Fibroblast of lung (primary cell): ENCODE data around the gene KIF26B. TPM values are rescaled to one million over a fixed set of nuclear protein-coding genes. Genes with fewer than 3 reads are reported as not detected.

Source experiments
- DNase-seq, 2 donors: peaks; one replicate each; pipeline versions ENCODE4 v3.0.0 to v3.0.0-alpha.2; 2010; ENCODE audit warnings: low read depth in 2 of 2
- H2AFZ ChIP-seq: 2 replicates; pipeline ENCODE4 v1.5.1; 2012; ENCODE audit warnings: low read length, control low read depth, inconsistent platforms
- H3K27ac ChIP-seq: 2 replicates; pipeline ENCODE4 v1.5.1; 2011; ENCODE audit warnings: low read length, control low read depth; ENCODE audit not compliant: insufficient read depth
- H3K27me3 ChIP-seq: 2 replicates; pipeline ENCODE4 v1.5.1; 2011; ENCODE audit warnings: mild to moderate bottlenecking, low read length; ENCODE audit not compliant: control insufficient read depth, insufficient read depth
- H3K36me3 ChIP-seq: 2 replicates; pipeline ENCODE4 v1.5.1; 2011; ENCODE audit warnings: low read length; ENCODE audit not compliant: control insufficient read depth, insufficient read depth
- H3K4me1 ChIP-seq: 2 replicates; pipeline ENCODE4 v1.5.1; 2011; ENCODE audit warnings: low read length; ENCODE audit not compliant: control insufficient read depth, insufficient read depth; ENCODE audit errors: extremely low read depth
- H3K4me2 ChIP-seq: 2 replicates; pipeline ENCODE4 v1.5.1; 2011; ENCODE audit warnings: low read length, control low read depth; ENCODE audit not compliant: insufficient read depth; ENCODE audit errors: extremely low read depth
- H3K4me3 ChIP-seq, 4 experiments: fragments of 200-600 bp in 1 of 4; sonication (generic) in 1 of 4; replicated peaks in 1 of 4; 2 replicates each; pipeline ENCODE4 v1.5.1; 2011 to 2016; ENCODE audit warnings: low read length in 4 of 4, low read depth in 3 of 4, mild to moderate bottlenecking in 3 of 4, control low read depth in 2 of 4, inconsistent platforms in 1 of 4, mixed read lengths in 1 of 4; ENCODE audit not compliant: insufficient read depth in 1 of 4; ENCODE audit errors: control extremely low read depth in 1 of 4
- H3K79me2 ChIP-seq: 2 replicates; pipeline ENCODE4 v1.5.1; 2012; ENCODE audit warnings: mild to moderate bottlenecking, low read length, inconsistent platforms; ENCODE audit not compliant: control insufficient read depth, insufficient read depth
- H3K9ac ChIP-seq: 2 replicates; pipeline ENCODE4 v1.5.1; 2011; ENCODE audit warnings: mild to moderate bottlenecking, low read length, control low read depth; ENCODE audit not compliant: insufficient read depth
- H3K9me3 ChIP-seq: 2 replicates; pipeline ENCODE4 v1.5.1; 2012; ENCODE audit warnings: low read depth, low read length; ENCODE audit not compliant: control insufficient read depth, insufficient read depth
- H4K20me1 ChIP-seq: 2 replicates; pipeline ENCODE4 v1.5.1; 2011; ENCODE audit warnings: low read length; ENCODE audit not compliant: control insufficient read depth, insufficient read depth; ENCODE audit errors: extremely low read depth
- EZH2 ChIP-seq: IDR thresholded peaks from 2 replicates; pipeline ENCODE4 v1.5.1; 2012; ENCODE audit warnings: low read length, control low read depth, mild to moderate bottlenecking; ENCODE audit errors: missing control alignments
- polyA plus RNA-seq, 2 donors: library from polyadenylated mRNA; depleted of rRNA in 1 of 2; stranded (reverse) in 1 of 2; unstranded in 1 of 2; fragments of >200 nt; gene quantifications; 2 replicates each; pipeline ENCODE4 v1.2.1, GENCODE V29; 2011 to 2012; ENCODE audit warnings: missing spikeins in 1 of 2
- total RNA-seq: library from RNA; depleted of rRNA; stranded (reverse); fragments of >200 nt; gene quantifications from 2 replicates; pipeline ENCODE4 v1.2.1, GENCODE V29; 2014
- TF ChIP-seq, protein P1 (sequence below), 2 donors: IDR thresholded peaks in 1 of 2; conservative IDR thresholded peaks in 1 of 2; 1 replicate in 1 of 2; 2 replicates in 1 of 2; pipeline ENCODE4 v1.5.1; 2011 to 2012; ENCODE audit warnings: low read length in 2 of 2, control low read depth in 1 of 2, inconsistent platforms in 1 of 2, low read depth in 1 of 2, mild to moderate bottlenecking in 1 of 2

KIF26B gene
- total and polyA plus RNA-seq, 2 donors (not counting 1 experiment from before 2014, with no cell fraction given): 5.3 to 6.1 TPM

DNA sequence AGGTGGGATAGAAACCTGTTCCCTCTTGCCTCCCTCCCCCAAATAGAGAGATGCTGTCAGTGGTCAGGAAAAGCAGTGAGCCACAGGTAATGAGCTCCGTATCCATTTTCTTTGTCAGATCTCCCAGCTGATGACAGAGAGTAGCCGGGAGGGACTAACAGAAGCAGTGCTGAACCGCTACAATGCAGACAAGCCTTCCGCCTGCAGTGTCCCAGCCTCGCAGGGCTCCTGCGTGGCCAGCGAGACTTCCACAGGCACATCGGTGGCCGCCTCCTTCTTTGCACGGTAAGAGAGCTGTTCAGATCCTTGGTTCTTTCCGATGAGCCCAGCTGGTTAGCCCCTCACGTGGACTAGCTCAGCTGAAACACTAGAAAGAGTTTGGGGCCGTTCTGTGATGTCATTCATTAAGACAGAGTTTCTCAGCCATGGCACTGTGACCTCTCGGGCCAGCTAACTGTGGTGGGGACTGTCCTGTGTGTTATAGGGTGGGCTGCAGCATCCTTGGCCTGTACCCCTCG lies 264.7 kb downstream of the KIF26B start:
- TF ChIP-seq, protein P1, sequence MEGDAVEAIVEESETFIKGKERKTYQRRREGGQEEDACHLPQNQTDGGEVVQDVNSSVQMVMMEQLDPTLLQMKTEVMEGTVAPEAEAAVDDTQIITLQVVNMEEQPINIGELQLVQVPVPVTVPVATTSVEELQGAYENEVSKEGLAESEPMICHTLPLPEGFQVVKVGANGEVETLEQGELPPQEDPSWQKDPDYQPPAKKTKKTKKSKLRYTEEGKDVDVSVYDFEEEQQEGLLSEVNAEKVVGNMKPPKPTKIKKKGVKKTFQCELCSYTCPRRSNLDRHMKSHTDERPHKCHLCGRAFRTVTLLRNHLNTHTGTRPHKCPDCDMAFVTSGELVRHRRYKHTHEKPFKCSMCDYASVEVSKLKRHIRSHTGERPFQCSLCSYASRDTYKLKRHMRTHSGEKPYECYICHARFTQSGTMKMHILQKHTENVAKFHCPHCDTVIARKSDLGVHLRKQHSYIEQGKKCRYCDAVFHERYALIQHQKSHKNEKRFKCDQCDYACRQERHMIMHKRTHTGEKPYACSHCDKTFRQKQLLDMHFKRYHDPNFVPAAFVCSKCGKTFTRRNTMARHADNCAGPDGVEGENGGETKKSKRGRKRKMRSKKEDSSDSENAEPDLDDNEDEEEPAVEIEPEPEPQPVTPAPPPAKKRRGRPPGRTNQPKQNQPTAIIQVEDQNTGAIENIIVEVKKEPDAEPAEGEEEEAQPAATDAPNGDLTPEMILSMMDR (conservative IDR thresholded peaks at IDR 0.05 in 1 of 2, IDR thresholded peaks at IDR 0.05 in 1 of 2; ENCODE audit: low read depth in 1 of 2, low read length in 2 of 2): no peak
- no peak for TF ChIP-seq EZH2

GRCh38 chr1:245419989-245420388 lies 265.2 kb downstream of the KIF26B start:
- Histone ChIP-seq H3K4me2 (no peak overlapping the region), H4K20me1 (no peaks in the 10 kb centered on the region), H3K27me3 (no peaks in the 10 kb centered on the region), H3K9ac (no peak overlapping the region), H2AFZ (no peak overlapping the region), H3K4me3 (no peak overlapping the region), H3K79me2 (no peaks in the 10 kb centered on the region), H3K36me3 (no peaks in the 10 kb centered on the region), H3K27ac (no peak overlapping the region), H3K9me3 (no peaks in the 10 kb centered on the region), H3K4me1 (no peaks in the 10 kb centered on the region)
- TF ChIP-seq EZH2: no peak
- TF ChIP-seq, protein P1 (conservative IDR thresholded peaks at IDR 0.05 in 1 of 2, IDR thresholded peaks at IDR 0.05 in 1 of 2; ENCODE audit: low read depth in 1 of 2, low read length in 2 of 2): no peak
- DNase-seq: no peak

More for the DNA sequence above, 264.7 kb downstream of the KIF26B start:
- H3K27ac ChIP-seq: no peak overlapping the region
- H3K4me2 ChIP-seq: no peak overlapping the region
- no peaks in the 10 kb centered on the region for H4K20me1 ChIP-seq
- H3K79me2 ChIP-seq: no peaks in the 10 kb centered on the region
- no peak overlapping the region for H2AFZ ChIP-seq
- no peaks in the 10 kb centered on the region for H3K36me3 ChIP-seq
- H3K4me1 ChIP-seq: no peaks in the 10 kb centered on the region
- no peaks in the 10 kb centered on the region for H3K27me3 ChIP-seq
- no peak overlapping the region for H3K4me3 ChIP-seq
- no peak overlapping the region for H3K9ac ChIP-seq
- no peak for DNase-seq
- no peaks in the 10 kb centered on the region for H3K9me3 ChIP-seq

DNA sequence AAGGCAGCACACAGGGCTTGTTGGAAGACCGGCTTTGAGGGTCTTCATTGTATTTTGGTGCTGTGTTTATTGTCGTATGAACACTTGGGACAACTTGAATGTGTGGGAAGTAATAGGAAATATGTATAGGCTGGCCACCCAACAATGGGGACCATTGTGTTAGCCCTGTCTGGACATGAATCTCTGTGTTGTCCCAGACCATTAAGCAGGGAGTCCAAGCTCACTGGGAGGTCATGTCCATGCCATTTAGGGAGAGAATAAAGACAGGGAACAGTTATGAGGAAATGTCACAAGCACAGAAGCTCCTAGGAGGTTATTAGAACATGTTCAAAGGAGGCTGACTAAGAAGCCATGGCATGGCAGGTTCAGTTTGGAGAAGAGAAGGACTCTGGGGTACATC lies 266.1 kb downstream of the KIF26B start:
- Histone ChIP-seq H3K4me2 (no peak overlapping the region), H3K9me3 (no peaks in the 10 kb centered on the region), H3K36me3 (no peaks in the 10 kb centered on the region), H3K79me2 (no peaks in the 10 kb centered on the region), H3K27me3 (no peaks in the 10 kb centered on the region), H3K9ac (no peak overlapping the region), H3K27ac (no peak overlapping the region), H4K20me1 (no peaks in the 10 kb centered on the region), H3K4me1 (no peaks in the 10 kb centered on the region), H3K4me3 (no peak overlapping the region), H2AFZ (no peak overlapping the region)
- DNase-seq: no peak
- no peak for TF ChIP-seq EZH2
- TF ChIP-seq, protein P1 (conservative IDR thresholded peaks at IDR 0.05 in 1 of 2, IDR thresholded peaks at IDR 0.05 in 1 of 2; ENCODE audit: low read depth in 1 of 2, low read length in 2 of 2): no peak
